GM10248 (cell line): ENCODE data around the gene RELT.

Experiments used
- CTCF ChIA-PET: fragments of 300-600 bp; sonication (Branson Sonifier 250); formaldehyde crosslinking; extraction: SDS; loops from one replicate; lab custom pipeline; 2021; ENCODE audit warnings: antibody characterized with exemption; lab: Yijun Ruan, JAX
- POLR2A ChIA-PET: fragments of 350-650 bp; sonication (Branson Sonifier 250); formaldehyde crosslinking; extraction: SDS; loops from one replicate; lab custom pipeline; 2020; ENCODE audit warnings: antibody characterized with exemption; lab: Yijun Ruan, JAX
- DNase-seq: peaks from one replicate; pipeline ENCODE4 v3.0.0; 2012; ENCODE audit errors: extremely low spot score
- TF ChIP-seq, protein P1 (sequence below): IDR thresholded peaks from 2 replicates; pipeline ENCODE4 v1.5.1; 2012; ENCODE audit warnings: mild to moderate bottlenecking, low read depth; ENCODE audit errors: extremely low read depth, missing control alignments, control extremely low read depth

The RELT gene

DNA sequence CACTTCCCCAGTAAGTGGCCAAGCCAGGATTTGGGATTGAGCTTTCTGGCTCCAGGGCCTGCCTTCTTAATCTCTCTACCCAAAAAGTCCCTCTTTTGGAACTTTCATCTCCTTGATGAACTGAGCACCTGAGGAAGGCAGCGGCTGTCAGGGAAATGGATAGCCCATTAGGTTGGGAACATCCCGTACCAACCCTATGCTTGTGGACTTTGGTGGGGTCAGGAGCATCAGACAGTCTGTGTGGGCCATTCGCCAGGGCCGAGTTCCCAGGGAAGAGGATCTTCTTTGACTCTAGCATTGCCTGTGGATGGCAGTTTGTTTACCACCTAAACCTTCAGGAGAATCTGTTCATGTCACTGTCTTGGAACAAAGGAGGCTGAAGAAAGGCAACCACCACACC, 37.9 kb upstream of the RELT start:
- ChIA-PET CTCF (interaction anchor here (4.8 to 10.6 kb wide), 4 partner anchors 13 to 56 kb away, joined by 25 to 605 read pairs (median 122); partner anchors contain the start of gene ARHGEF17), POLR2A (no interaction called here)
- TF ChIP-seq, protein P1, sequence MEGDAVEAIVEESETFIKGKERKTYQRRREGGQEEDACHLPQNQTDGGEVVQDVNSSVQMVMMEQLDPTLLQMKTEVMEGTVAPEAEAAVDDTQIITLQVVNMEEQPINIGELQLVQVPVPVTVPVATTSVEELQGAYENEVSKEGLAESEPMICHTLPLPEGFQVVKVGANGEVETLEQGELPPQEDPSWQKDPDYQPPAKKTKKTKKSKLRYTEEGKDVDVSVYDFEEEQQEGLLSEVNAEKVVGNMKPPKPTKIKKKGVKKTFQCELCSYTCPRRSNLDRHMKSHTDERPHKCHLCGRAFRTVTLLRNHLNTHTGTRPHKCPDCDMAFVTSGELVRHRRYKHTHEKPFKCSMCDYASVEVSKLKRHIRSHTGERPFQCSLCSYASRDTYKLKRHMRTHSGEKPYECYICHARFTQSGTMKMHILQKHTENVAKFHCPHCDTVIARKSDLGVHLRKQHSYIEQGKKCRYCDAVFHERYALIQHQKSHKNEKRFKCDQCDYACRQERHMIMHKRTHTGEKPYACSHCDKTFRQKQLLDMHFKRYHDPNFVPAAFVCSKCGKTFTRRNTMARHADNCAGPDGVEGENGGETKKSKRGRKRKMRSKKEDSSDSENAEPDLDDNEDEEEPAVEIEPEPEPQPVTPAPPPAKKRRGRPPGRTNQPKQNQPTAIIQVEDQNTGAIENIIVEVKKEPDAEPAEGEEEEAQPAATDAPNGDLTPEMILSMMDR = no peak
- no peak for DNase-seq

DNA sequence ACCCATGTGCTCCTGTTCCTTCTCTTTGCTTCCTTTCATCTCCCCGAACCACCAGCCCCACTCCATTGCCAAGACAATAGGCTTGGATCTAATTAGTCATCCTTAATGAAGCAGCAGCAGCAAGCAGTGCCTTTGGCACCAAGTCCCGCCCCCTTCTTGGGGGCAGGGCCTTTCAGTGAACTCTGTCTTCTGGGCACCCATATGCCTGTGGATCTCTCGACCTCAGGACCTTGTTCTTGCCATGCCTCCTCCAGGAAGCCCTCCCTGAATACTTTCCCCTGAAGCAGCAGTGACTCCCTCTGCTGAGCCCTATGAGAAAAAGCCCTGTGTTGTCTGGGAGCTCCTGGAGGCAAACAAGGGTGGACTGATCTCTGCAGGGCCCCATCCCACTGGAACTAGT, 36.0 kb upstream of the RELT start:
- ChIA-PET CTCF (interaction anchor here (4.2 to 10.6 kb wide), 2 partner anchors 11 to 38 kb away, joined by 38 to 605 read pairs; partner anchors contain the start of gene ARHGEF17), POLR2A (no interaction called here)
- no peak for DNase-seq
- TF ChIP-seq, protein P1 = no peak

DNA sequence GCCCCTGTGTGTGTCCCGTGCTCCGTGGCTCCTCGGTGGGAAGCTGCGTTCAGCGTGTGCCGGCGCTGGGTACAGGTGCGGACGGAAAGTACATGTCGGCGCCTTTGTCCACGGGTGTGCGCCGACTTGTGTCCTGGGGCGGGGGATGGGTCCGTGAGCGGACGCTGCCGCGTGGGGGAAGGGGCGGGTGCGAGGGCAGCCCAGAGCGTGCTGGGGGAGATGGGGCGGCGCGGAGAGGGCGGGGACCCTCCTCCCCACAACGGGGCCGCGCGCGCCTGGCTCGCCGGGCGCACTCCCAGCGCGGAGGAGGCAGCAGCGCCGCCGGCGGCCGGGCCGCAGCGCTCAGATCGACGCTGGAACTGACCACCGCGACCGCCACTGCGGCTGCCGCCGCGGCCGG, 33.6 kb upstream of the RELT start:
- TF ChIP-seq, protein P1 = no peak
- POLR2A ChIA-PET = no interaction called here
- CTCF ChIA-PET = interaction anchor here (4.2 to 10.6 kb wide), 2 partner anchors 9 to 41 kb away, joined by 38 to 605 read pairs; partner anchors contain the start of gene ARHGEF17
- no peak for DNase-seq

DNA sequence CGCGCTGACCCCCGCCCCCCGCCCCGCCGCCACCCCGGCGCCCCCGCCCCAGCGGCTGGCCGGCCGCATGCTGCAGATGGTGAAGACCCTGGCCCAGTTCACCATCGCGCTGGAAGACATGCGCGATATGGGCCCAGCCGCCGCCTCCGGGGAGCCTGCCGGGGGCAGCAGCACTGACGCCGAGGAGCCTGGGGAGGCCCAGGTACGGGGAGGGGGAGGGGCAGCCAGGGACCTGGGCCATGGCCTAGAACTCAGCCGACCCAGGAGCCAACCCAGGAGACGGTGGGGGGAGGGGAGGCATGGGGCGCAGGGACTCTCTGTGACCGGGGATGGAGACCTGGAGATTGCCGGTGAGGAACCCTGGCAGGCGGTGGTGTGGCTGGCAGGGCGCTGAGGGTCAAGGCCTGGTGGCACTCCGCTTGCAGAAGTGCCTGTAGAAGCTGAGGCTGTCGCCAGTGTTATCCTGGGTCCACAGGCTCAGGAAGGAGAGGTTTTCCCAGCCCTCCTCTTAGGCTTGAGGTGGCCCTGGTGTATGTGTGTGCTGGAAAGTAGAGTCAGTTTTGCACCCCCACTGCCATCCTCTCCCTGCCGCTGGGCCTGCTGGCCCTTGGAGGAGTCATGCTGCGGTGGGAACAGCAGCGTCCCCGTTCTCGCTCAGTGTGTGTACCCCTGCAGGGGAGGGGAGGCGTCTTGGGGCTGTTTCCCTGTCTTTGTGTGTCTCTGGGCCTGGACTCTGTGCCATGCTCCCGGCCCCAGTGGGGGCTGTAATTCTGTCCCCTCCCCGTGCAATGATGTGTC, 32.9 kb upstream of the RELT start:
- no peak for DNase-seq
- TF ChIP-seq, protein P1 = no peak
- ChIA-PET CTCF (interaction anchor here (1.0 to 10.6 kb wide), 4 partner anchors 8 to 54 kb away, joined by 4 to 605 read pairs (median 22); partner anchors contain the start of gene ARHGEF17), POLR2A (no interaction called here)

DNA sequence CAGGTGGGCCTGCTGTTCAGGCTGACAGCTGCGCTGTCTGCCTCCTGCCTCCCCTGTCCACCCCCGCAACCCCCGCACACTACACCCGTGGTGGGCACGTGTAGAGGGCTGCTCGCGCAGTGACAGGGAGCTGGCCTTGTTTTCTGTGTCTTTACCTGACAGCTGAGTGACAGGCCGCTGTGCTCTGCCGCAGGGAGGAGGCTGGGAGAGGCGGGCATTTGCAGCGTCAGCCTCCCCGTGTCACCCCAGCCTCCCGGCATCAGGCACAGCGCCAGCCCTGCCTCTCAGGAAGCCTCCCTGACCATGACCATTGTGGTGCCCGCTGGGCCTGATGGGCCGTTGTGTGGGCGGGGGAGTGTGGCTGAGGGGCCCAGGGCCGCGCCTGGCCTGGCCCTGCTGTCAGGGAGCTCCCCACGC, 32.0 kb upstream of the RELT start:
- TF ChIP-seq, protein P1 = no peak
- POLR2A ChIA-PET = no interaction called here
- DNase-seq = no peak
- CTCF ChIA-PET = interaction anchor here (1.0 to 1.8 kb wide), 5 partner anchors 9 to 316 kb away, joined by 4 to 7 read pairs (median 5); no protein-coding TSS in a partner anchor

DNA sequence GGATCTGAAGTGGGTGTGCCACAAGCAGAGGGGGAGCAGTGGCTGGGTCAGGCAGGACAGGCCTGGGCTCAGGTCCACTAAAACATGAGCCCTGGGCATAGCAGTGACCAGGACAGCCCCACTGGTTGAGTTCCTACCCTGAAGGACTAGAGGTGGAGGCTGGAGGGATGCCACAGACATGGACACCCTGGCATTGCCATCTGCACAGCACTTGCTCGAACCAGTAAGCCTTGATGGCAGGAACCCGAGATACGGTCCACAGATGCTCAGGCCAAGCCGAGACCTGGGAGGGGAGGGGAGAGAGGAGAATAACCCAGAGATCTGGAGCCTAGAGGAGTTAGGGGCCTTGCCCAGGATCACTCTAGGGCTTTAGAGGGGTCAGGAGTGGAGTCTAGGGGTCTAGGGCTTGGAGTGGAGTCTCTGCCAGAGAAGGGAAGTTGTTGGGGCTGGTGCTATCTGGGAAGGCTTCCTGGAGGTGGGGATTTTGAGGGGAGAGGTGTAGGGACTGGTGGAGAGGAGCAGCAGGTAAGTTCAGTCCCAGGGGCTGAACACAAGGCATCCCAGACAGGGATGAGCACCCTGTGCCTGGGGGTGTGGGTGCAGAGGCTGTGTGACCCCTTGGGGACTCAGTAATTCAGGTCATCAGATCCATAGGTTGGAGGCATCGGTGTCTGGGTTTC, 30.6 kb upstream of the RELT start:
- no peak for DNase-seq
- CTCF ChIA-PET = interaction anchor here (1.4 to 1.8 kb wide), 2 partner anchors 11 to 315 kb away, joined by 5 to 7 read pairs; no protein-coding TSS in a partner anchor
- TF ChIP-seq, protein P1 = no peak
- POLR2A ChIA-PET = interaction anchor here (0.6 kb wide), 1 partner anchor 73 kb away, joined by 3 read pairs; no protein-coding TSS in a partner anchor
